GM18499 (cell line): ENCODE measurements around the gene FAM153A.
"Not testable (repeated sequence)": the region's sequence is repeated elsewhere in the genome, so short reads cannot be mapped to it uniquely, and the experiment has no call there.

Experiments
- ATAC-seq: cut with Tn5 transposase; IDR thresholded peaks from one replicate; pipeline ENCODE4 v1.9.1; 2021; ENCODE audit warnings: moderate number of reproducible peaks; ENCODE audit not compliant: insufficient read depth, unreplicated experiment

The FAM153A gene

GRCh38 chr5:177782792-177783633, at the start of gene FAM153A:
Gene FAM153A (minus strand): TSS chr5:177782899.
- ATAC-seq: not testable (repeated sequence)

GRCh38 chr5:177832287-177832686, 49.6 kb upstream of the FAM153A start:
- not testable (repeated sequence) for ATAC-seq

GRCh38 chr5:177826073-177826472, 43.4 kb upstream of the FAM153A start:
- ATAC-seq: not testable (repeated sequence)

- not testable (repeated sequence) for ATAC-seq
Observed at GRCh38 chr5:177824776-177825175, 42.1 kb upstream of the FAM153A start.

- not testable (repeated sequence) for ATAC-seq
Observed at GRCh38 chr5:177822489-177822888, 39.8 kb upstream of the FAM153A start.

GRCh38 chr5:177819664-177820063, 37.0 kb upstream of the FAM153A start:
- not testable (repeated sequence) for ATAC-seq

- ATAC-seq: not testable (repeated sequence)
Observed at GRCh38 chr5:177812814-177813425, 30.2 kb upstream of the FAM153A start.

- not testable (repeated sequence) for ATAC-seq
Observed at GRCh38 chr5:177812160-177812743, 29.6 kb upstream of the FAM153A start.

GRCh38 chr5:177809209-177809913, 26.7 kb upstream of the FAM153A start:
- not testable (repeated sequence) for ATAC-seq

- not testable (repeated sequence) for ATAC-seq
Observed at GRCh38 chr5:177808420-177808819, 25.7 kb upstream of the FAM153A start.

GRCh38 chr5:177807265-177807664, 24.6 kb upstream of the FAM153A start:
- ATAC-seq: not testable (repeated sequence)

- not testable (repeated sequence) for ATAC-seq
Observed at GRCh38 chr5:177801427-177801826, 18.7 kb upstream of the FAM153A start.

GRCh38 chr5:177798237-177798840, 15.6 kb upstream of the FAM153A start:
- not testable (repeated sequence) for ATAC-seq

GRCh38 chr5:177793272-177793671, 10.6 kb upstream of the FAM153A start:
- ATAC-seq: not testable (repeated sequence)

GRCh38 chr5:177791649-177792048, 8.9 kb upstream of the FAM153A start:
- not testable (repeated sequence) for ATAC-seq

GRCh38 chr5:177782169-177782568, 530 bp downstream of the FAM153A start:
- ATAC-seq: not testable (repeated sequence)

- not testable (repeated sequence) for ATAC-seq
Observed at GRCh38 chr5:177771206-177771605, 11.5 kb downstream of the FAM153A start.

- not testable (repeated sequence) for ATAC-seq
Observed at GRCh38 chr5:177770646-177771045, 12.1 kb downstream of the FAM153A start.

GRCh38 chr5:177763737-177764508, 18.8 kb downstream of the FAM153A start:
- ATAC-seq: not testable (repeated sequence)
